GM19455 (cell line): ENCODE data around the gene LDHAL6B.
"Not testable (repeated sequence)": the region's sequence is repeated elsewhere in the genome, so short reads cannot be mapped to it uniquely, and the experiment has no call there.

Source experiments
- ATAC-seq: cut with Tn5 transposase; IDR thresholded peaks from one replicate; pipeline ENCODE4 v1.9.1; 2021; ENCODE audit not compliant: unreplicated experiment

Gene LDHAL6B

DNA sequence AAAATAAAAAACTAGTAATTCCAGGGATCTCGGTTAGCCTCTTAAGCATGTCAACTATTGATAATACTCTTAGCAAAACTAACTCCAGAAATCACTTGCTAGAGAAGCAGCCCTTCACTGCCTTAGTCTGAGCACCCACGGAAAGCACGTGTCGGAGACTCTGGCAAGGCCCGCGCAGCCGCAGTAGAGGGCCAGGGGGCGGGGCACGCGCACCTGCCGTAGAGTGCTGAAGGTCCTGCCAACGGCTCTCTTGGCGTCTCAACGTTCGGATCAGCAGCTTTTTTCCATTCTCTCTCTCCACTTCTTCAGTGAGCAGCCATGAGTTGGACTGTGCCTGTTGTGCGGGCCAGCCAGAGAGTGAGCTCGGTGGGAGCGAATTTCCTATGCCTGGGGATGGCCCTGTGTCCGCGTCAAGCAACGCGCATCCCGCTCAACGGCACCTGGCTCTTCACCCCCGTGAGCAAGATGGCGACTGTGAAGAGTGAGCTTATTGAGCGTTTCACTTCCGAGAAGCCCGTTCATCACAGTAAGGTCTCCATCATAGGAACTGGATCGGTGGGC is at the start of gene LDHAL6B:
Gene LDHAL6B, plus strand, starts transcription at position 221 of the 561 bp plus-strand sequence. Its CDS starts 98 bp downstream, at position 319.
- ATAC-seq: no peak

DNA sequence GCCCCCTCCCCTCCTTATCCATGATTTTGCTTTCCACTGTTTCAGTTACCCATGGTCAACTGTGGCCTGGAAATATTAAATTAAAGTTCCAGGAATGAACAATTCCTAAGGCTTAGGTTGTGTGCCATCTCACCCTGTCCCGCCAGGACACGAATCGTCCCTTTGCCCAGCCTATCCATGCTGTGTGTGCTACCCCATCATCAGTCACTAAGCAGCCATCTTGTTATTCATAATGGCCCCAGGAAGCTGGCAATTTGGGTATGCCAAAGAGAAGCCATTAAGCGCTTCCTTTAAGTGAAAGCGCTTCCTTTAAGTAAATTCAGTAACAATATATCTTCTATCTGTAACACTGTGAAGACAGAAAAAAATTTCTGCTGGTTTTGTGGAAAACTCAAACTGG is 49.2 kb upstream of the LDHAL6B start:
- no peak for ATAC-seq

DNA sequence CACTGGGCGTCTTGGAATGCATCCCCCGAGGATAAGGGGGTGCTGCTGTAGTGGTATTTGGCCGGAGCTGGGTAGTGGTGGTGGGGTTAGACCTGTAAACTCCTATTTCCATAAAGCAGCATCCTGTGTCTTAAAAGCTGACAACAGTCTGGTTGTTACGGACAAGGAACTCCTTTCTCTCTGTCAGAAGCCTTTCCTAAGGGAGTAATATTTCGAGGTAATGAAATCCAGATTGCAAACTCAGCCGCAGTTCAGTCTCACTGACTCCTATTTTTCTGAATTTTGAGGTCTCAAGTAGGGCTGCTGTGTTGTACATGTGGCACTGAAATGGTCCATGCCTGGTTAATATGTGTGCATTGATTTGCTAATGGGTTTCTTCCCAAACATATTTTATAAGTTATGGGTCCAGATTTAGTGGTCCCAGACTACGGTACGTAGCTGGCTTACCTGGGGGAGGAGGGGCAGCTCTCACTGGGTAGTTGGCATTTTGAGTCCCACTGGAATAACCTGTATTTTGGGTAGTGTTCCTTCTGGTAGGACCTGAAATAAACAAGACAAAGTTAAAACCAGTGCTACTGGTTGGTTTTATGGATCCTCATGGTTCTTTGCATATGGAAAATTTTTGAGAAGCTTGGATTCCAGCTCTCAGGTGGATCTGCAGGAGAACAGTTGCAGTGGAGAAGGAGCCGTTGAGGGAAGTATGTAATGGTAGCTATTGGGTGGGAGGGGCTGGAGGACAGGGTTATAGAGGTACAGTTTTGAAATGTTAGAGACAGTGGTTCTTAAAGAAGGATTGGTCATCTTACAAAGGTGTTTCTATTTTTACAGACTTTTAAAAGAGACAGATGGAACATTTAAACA is 48.6 kb upstream of the LDHAL6B start:
- ATAC-seq: no peak

DNA sequence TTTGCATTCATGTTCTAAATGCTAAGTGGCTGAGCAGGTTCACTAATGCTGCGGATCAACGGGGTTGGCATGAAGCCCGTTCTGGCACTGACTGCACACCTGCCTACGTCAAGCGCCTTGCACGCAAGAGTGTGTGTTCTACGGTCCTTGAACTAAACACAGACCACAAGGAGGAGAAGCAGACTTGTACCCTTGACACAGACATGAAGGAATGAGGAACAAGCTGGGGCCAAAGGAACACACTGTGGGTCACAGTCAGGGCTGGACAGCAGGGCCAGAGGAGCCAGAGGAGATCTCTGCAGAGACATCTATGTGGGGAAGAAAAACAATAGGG is 48.0 kb upstream of the LDHAL6B start:
- no peak for ATAC-seq

DNA sequence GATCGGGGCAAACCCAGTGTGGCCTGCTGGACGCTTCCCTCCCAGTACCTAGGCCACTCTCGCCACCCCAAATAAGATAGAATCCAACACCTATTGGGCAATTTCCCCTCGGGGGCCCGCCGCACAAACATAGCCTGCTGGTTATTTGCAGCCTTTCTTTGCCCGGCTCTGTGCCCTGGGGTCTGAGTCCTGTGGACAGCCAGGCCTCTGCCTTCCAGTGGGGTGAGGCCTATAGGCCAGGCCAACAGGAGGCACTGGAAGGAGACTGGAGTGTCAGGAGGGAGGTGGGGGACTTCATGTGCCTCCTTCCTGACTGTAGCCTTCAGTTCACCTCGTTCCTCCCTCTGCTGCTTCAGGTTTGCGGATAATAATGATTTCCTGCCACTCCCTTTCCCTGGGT is 47.4 kb upstream of the LDHAL6B start:
- no peak for ATAC-seq

DNA sequence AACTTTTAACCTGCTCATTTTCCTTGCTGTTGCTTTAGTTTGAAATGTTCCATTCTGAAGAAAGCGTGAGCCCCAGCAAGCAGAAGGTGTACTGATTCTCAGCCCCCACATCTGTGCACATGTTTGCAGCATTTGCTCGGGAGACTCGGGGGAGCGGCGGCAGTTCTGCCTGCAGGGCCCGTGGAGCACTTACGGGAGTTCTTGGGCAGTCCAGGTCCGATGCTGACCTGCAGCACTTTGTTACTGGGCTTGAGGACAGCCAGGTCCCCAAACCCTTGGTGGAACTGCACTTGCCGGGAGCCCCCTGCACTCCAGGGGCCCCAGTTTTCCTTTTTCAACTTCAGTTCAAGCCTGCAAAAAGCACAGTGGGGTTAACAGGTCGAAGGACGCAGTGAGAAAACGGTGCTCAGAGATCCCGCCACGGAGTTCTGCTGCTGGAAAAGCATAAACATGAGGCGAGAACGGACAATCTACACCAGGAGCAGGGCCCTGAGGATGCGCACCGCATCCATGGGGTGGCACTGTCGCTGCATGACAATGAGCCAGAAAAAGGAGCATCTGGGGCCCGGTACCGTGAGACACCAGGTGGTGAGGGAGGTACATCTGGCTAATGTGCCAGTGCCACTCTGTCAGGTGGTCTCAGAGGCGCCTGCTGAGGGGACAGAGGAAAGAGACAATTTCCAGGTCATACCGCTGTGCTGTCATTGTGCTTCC is 45.6 kb upstream of the LDHAL6B start:
- no peak for ATAC-seq

DNA sequence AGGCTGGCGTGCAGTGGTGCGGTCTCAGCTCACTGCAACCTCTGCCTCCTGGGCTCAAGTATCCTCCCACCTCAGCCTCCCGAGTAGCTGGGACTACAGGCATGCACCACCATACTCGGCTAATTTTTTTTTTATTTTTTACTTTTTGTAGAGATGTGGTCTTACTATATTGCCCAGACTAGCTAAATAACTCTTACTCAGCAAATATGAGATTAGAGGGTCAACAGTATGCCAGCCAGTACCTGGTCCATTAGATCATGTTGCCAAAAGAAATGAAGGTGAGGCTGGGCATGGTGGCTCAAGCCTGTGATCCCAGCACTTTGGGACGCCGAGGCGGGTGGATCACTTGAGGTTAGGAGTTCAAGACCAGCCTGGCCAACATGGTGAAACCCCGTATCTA is 44.6 kb upstream of the LDHAL6B start:
- ATAC-seq: not testable (repeated sequence)

DNA sequence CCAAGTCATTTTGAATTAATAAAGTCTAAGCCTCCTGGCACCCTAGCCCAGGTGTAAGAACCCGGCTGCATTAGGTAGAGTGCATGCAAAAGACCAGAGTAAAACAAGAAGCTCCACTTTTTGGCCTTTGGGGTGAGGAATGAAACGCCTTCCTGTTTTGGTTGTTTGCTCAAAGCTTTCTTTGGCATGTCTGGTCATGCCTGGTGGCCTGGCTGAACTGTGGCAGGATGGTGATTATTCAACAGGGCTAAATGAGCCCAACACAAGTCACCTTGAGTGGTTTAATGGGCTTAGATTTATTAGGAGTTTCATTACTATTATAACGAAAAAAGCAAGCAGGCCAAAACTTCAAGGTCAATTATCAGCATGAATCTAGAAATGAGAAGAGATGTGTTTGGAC is 40.9 kb upstream of the LDHAL6B start:
- no peak for ATAC-seq

DNA sequence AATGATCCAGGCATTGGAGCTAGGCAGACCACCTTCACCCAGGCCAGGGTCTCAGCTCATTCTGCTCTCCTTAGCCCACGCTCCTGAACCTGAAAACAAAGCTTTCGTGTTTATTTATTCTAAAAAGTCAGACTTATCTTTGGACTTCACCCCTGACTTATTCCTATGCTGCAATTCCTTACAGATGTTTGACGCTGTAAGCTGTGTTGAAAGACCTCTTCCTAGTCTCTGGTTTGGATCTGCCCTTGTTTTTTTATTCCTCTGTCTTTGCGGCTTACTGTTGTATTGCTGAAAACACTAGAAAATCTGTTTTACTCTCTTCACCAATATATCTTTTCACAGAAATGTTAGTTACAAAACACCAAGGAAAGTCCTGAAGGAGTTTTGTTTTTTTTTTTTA is 40.5 kb upstream of the LDHAL6B start:
- ATAC-seq: no peak

DNA sequence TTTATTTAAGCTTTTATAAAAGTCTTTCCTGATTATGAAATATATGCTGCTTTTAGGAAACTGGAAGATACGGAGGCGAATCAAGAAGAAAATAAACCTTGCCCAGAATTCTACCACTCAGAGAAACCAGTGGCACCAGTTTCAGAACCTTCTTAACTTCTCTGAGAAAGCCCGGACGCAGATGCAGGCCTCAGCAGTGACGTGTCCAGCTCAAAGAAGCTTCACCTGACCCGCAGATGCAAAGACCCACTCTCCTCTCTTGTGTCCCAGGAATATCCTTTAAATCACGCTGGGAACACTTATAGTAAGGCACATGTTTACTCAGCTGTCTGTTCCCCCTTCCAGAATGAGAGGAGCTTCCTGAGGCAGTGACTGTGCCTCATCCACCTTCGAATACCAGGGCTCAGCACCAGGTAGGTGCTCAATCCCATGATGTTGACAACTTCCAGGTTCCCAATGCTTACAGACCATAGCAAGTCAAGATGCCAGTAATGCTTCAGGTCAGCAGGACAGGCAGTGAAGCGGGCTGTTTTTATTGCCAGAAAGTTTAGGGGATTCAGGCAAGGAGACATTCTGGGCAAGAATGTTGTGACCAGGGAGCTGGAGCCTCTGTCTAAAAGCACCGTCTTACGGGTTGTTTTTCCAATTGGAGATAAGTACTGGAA is 39.9 kb upstream of the LDHAL6B start:
- no peak for ATAC-seq

DNA sequence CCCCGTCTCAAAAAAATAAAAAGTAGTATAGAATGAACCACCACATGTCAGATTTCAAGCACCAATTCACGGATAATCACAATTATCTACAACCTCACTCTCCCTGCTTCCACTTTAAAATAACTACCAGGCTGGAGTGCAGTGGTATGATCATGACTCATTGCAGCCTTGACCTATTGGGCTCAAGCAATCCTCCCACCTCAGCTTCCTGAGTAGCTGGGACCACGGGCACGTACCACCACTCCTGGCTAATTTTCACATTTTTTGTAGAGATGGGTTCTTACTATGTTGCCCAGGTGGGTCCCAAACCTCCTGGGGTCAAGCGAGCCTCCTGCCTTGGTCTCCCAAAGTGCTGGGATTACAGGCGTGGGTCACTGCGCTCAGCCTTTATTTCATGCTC is 38.1 kb upstream of the LDHAL6B start:
- ATAC-seq: no peak

DNA sequence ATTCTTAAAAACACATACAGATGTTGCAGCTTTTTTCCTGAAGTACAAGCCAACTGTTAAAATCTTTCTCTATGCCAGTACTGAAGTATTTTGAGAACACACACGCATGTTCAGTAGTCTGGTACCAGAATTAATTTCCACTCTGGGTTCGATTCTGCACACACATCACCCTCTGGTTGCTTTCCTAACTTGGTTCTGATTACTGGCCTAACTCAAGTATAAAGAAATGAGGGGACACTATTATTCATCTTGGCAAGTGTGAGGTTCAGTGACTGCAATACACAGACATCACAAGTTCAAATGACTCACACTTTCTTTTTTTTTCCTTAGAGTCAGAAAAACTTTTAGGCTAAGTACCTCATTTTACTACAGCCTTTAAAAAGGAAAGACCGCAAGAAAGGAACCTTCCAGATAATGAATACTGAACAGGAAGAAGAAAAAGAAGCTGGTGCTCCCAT is 37.4 kb upstream of the LDHAL6B start:
- no peak for ATAC-seq

DNA sequence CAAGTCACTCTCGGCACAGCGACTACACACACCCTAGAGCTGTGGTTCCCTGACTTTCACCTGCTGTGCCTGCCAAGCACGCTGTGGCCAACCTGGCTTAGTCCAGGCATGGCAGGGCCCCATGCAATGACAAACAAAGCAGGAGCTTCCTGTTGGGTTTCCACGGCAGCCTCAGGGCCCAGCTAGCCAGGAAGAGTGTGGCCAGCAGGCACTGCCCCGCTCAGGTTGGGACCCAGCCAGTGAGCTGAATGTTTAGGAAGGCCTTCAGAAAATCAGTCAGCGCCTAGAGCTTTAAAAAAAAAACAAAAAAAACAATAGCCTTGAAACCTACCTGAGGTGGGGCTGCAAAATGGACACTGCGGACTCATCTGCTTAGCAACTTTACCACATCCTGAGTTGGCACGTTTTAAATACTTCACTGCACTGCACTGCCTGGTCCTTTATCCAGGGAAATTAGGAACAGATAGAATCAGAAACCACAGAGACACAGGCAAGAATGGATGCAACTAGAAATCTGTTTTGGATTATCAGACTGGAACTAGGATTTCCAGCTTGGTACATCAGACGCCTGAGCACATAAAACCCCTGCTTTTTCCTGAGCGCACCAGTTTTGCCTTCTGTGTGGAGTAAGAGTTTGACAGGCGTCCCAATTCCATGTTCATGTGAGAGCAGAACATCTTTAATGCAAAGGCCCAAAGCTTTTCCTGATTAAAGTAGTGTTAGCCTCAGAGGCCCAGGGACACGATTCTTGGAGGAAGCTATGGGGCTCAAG is 36.2 kb upstream of the LDHAL6B start:
- ATAC-seq: no peak

DNA sequence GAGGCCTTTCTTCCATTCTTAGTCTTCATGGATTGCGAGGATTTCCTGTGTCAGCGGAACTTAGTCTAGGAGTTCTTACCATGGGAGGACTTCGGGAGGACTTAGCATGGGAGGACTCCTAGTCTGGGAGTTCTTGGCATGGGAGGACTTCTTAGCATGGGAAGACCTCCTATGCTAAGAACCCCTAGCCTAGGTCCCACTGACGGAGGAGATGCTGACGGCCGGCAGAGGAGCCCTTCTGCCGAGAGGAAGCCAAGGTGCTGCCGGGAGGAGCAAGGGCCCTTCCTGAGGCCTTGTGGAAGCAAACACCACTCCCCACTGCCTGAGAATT is 35.6 kb upstream of the LDHAL6B start:
- ATAC-seq: no peak

DNA sequence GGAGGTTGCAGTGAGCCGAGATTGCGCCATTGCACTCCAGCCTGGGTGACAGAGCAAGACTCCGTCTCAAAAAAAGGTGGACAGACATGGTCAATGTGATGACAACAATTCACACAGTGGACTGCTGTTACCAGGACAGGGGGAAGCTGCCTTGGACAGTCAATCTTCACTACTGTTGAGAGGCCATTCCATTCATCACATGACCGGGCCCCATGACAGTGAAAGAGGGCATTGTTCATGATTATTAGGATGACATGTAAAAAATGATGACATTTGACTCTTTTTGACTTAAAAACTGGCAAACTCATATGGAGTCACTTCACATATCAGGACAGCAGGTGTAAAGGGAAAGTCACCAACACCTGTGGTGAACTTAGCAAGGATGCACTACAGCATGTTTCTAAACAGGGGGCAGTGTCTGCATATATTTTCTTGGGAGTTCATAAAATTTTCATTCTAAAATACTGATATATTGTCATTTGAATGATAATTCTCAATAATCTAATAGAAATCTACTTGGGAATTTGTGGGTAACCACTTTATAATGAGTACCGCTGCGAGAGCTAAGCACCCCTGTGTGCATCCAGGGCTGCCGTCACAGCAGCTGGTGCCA is 34.2 kb upstream of the LDHAL6B start:
- ATAC-seq: no peak

DNA sequence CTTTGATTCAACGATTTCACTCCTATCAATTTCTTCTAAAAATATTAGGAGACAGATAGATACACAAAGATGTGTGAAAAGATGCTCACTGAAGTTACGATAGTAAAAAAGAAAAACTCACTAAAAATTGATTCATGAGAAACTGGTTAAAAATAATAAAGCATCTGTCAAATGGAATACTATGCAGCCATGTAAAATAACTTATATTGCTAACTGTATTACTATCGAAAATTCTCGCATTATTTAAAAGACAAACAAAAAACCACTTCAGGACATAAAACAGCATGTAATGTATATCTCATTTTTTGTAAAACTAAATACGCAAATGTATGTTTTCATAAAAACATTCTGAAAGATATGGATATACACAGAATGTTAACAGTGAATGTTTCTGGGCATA is 33.4 kb upstream of the LDHAL6B start:
- ATAC-seq: no peak

DNA sequence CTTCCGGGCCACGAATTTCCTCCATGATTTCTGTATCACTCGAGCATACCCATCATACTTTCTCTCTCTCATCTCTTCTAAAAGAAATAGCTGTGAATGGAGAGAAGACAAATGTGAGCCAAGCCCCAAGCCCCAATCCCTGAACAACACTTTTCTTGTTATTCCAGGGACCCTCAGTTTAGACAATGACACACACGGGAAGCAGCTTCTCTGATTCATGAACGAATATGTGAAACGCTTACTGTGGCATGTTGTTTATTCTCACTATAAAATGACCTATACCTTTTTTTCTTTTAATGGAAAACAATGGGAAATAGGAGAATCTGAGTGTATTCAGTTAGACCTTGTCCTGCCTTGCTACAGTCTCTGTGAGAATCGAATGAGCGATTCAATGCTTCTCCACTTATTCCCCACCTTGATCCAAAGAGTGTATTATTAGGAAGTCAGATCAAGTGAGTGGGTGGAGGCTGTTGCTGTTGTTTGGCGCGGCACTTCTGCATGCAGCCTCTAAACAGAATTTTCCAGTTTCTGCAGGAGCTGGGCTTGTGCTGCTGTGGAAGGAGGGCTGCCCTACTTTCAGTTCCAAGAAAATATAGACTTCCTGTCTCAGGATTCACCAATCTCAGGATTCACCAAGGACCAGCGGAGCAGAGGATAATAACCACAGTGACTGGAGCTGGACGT is 32.4 kb upstream of the LDHAL6B start:
- ATAC-seq: no peak

DNA sequence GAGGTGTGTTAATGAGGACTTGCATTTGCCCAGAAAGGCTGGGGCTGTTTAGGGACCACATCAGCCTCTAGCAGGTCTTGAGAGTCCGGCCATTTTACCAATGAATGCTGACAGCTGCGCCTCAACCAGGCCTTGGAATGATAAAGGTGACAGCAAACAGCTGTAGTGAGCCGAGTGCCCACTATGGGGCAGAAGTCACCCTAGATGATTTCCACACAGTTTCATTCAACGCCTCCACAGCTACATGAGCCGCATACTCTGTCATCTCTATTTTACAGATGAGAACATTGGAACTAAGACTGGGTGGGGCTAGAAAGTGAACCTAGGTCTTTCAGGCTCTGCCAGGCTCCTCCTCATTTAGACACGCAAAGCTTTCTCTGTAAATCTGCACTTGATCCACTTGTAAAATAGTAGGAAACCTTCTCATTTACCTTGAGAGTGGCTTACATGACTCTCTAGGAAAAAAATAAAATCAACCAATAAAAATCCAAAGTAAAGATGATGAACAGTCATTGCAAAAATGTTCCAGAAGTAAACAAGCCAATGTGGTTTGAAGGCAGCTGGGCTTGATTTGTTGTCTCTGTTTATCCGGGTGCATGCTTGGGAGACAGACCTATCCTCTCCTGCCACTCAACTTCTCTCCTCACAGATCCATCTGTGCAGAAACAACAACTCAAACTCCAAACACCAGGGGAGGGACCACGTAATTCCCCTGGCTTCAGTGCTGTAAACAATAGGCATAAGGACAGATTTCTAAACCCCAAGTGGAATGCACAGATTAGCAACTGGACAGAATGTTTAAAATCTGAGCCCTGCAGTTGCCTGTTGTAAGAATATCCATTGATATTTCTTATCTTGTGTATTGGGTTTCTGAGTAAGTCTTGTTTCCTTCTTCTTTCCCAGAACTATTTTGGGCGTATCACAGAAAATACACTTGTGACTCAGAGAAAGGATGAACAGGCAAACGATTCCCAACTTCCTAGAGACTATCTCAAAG is 31.5 kb upstream of the LDHAL6B start:
- no peak for ATAC-seq
